GM12873 (cell line): ENCODE results near the gene SYT15.

Experiments used
- CTCF ChIP-seq: IDR thresholded peaks from 2 replicates; pipeline ENCODE4 v1.5.1; 2012; ENCODE audit warnings: low read depth, mild to moderate bottlenecking, moderate library complexity, low read length, control low read depth; ENCODE audit not compliant: insufficient read depth; ENCODE audit errors: missing control alignments

Gene SYT15

GRCh38 chr10:46538717-46539426 is 40.1 kb upstream of the SYT15 start:
- TF ChIP-seq CTCF = no peak

GRCh38 chr10:46539596-46540411 is 39.1 kb upstream of the SYT15 start:
- TF ChIP-seq CTCF = no peak

- no peak for TF ChIP-seq CTCF
These were observed 38.4 kb upstream of the SYT15 start for GRCh38 chr10:46540412-46541016.

- TF ChIP-seq CTCF = no peak
These were observed 37.8 kb upstream of the SYT15 start for GRCh38 chr10:46541017-46541661.

DNA sequence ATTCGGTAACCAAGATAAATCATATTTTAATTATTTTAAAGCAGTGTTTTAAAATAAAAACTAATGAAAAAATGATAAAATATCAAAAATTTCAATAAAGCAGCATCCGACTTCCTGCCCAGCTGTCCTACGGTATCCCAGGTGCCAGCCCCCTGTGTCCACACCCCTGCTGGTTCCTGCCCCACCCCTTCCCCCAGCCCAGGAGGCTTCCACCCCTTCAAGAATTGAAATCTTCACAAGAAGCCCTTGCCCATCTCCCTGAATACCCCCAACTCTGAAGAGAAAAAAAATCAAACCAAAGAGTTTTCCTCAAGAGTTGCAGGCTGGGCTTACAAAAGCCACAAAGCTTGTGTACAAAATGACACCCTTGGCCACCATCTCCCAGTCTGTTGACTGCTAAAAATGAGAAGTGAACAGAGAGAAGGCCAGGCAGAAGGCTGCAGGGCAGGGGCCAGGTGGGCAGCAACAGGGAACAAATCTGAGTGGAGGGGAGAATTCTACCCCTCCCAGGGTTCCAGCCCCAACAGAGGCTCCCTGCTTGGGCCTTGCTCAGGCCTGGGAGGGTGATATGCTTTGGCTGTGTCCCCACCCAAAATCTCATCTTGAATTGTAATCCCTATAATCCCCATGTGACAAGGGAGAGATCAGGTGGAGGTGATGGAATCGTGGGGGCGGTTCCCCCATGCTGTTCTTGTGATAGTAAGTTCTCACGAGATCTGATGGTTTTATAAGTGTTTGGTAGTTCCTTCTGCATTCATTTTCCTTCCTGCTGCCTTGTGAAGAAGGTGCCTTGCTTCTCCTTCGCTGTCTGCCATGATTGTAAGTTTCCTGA is 37.0 kb upstream of the SYT15 start:
- no peak for TF ChIP-seq CTCF

DNA sequence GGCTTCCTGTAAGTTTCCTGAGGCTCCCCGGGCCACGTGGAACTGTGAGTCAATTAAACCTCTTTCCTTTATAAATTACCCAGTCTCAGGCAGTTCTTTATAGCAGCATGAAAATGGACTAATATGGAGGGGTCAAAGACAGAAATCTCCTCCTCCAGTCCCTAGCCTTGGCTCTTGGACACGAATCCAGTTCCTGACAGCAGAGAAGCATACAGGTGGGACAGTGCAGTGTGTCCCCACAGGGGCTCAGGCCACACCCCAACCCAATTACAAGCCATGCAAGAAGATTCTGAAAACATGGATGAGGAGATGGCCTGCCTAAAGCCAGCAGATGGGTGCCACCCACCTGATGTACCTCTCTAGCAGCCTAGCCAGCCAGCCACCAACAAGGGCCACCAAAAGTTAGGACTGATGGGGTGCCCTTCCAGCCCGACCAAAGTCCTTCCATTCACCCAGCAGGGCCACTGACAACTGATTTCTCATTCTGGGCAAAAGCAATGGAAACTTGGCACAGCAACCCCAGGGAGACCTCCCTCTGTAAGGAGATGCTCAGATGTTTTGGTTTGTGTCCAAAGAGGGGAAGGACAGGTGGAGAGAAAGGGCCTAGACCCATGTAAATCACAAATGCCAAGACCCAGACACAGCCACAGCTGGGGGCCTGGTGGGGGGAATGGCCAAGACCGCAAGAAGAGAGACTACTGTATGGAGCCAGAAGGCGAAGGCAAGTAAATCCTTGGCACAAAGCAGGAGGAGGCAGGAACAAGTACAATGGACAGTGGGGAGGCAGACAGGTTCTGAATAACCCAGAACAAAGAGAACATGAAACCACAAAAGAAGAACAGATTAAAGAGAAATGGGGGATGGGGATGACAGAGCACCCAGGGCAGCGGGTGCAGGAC is 36.1 kb upstream of the SYT15 start:
- TF ChIP-seq CTCF = no peak
